HCT116 (cell line): ENCODE results near the gene LACTB. TPM values are rescaled to one million over a fixed set of nuclear protein-coding genes. Genes with fewer than 3 reads are reported as not detected.

Experiments used
- ATAC-seq: fragments of 200-7000 bp; cut with Tn5 transposase; 2 replicates; pipeline ENCODE4 v1.9.1; 2020; ENCODE audit warnings: mild to moderate bottlenecking, moderate library complexity
- BruUV-seq: library from RNA; stranded (reverse); fragments of 400-500 nt; replicated peaks from 2 replicates; lab custom pipeline; 2021; lab: Mats Ljungman, UMichigan
- CTCF ChIA-PET: fragments of 300-600 bp; sonication (Branson Sonifier 250); formaldehyde crosslinking; loops from one replicate; lab custom pipeline; 2021; ENCODE audit warnings: antibody characterized with exemption; lab: Charles Lee
- POLR2A ChIA-PET: fragments of 300-600, 350-600 bp; sonication (Branson Sonifier 250); formaldehyde crosslinking; loops from one replicate; lab custom pipeline; 2021; ENCODE audit warnings: antibody characterized with exemption; lab: Charles Lee
- RAD21 ChIA-PET, 2 experiments: fragments of 300-600 bp; sonication (Branson Sonifier 250); formaldehyde crosslinking; loops; one replicate each; lab custom pipeline; 2023; ENCODE audit warnings: low total read pairs in 2 of 2; ENCODE audit not compliant: uncharacterized antibody in 2 of 2, unreplicated experiment in 2 of 2, low non-redundant PET in 1 of 2; lab: Charles Lee
- DNase-seq: peaks from one replicate; pipeline ENCODE4 v3.0.0-alpha.2; 2010; ENCODE audit warnings: low read depth, low spot score
- H2AFZ ChIP-seq: fragments of 200-600 bp; shearing (Covaris generic), sonication (generic); 2 replicates; pipeline ENCODE4 v1.6.1; 2017; ENCODE audit warnings: low read depth, mixed run types, mixed read lengths, antibody characterized with exemption, low read length; ENCODE audit not compliant: poor library complexity, severe bottlenecking
- H3K27ac ChIP-seq: 2 replicates; pipeline ENCODE4 v1.5.1; 2012; ENCODE audit warnings: low read depth, low read length
- H3K27me3 ChIP-seq: fragments of 200-600 bp; sonication (generic); 2 replicates; pipeline ENCODE4 v1.6.1; 2016; ENCODE audit warnings: mixed run types, low read length, mixed read lengths; ENCODE audit not compliant: insufficient read depth
- H3K36me3 ChIP-seq, 2 experiments: fragments of 200-500 bp in 1 of 2; fragments of 200-600 bp in 1 of 2; sonication (Bioruptor generic) in 1 of 2; sonication (generic) in 1 of 2; 2 replicates each; pipeline versions ENCODE4 v1.5.1 to v1.6.1; 2014 to 2016; ENCODE audit warnings: low read length in 2 of 2, inconsistent platforms in 1 of 2, mixed read lengths in 1 of 2, mixed run types in 1 of 2; ENCODE audit not compliant: insufficient read depth in 2 of 2, control insufficient read depth in 1 of 2
- H3K4me1 ChIP-seq, 2 experiments: fragments of 200-600 bp in 1 of 2; sonication (generic) in 1 of 2; 2 replicates each; pipeline versions ENCODE4 v1.5.1 to v1.6.1; 2012 to 2017; ENCODE audit warnings: low read length in 2 of 2, inconsistent platforms in 1 of 2, mild to moderate bottlenecking in 1 of 2, mixed read lengths in 1 of 2, mixed run types in 1 of 2, moderate library complexity in 1 of 2; ENCODE audit not compliant: insufficient read depth in 2 of 2, control insufficient read depth in 1 of 2
- H3K4me2 ChIP-seq: fragments of 200-600 bp; sonication (generic); 2 replicates; pipeline ENCODE4 v1.6.1; 2017; ENCODE audit warnings: mixed run types, low read length, mixed read lengths
- H3K4me3 ChIP-seq, 2 experiments: fragments of 200-600 bp in 1 of 2; sonication (generic) in 1 of 2; replicated peaks in 1 of 2; 2 replicates each; pipeline ENCODE4 v1.5.1; 2011 to 2016; ENCODE audit warnings: low read length in 2 of 2, control low read depth in 1 of 2, low read depth in 1 of 2, mild to moderate bottlenecking in 1 of 2, mixed read lengths in 1 of 2, mixed run types in 1 of 2
- H3K79me2 ChIP-seq: fragments of 200-600 bp; sonication (generic); 2 replicates; pipeline ENCODE4 v1.6.1; 2017; ENCODE audit warnings: mild to moderate bottlenecking, mixed run types, low read length, moderate library complexity, mixed read lengths; ENCODE audit not compliant: insufficient read depth
- H3K9ac ChIP-seq: fragments of 200-600 bp; sonication (generic); 2 replicates; pipeline ENCODE4 v1.6.1; 2016; ENCODE audit warnings: low read length, mixed read lengths
- H3K9me2 ChIP-seq: fragments of 200-600 bp; sonication (generic), shearing (Covaris generic); 2 replicates; pipeline ENCODE4 v1.6.1; 2017; ENCODE audit warnings: mixed run types, mild to moderate bottlenecking, moderate library complexity; ENCODE audit not compliant: insufficient read depth
- H3K9me3 ChIP-seq, 2 experiments: fragments of 200-500 bp in 1 of 2; fragments of 200-600 bp in 1 of 2; sonication (Bioruptor generic) in 1 of 2; sonication (generic) in 1 of 2; 2 replicates each; pipeline ENCODE4 v1.6.1; 2014 to 2017; ENCODE audit warnings: low read length in 2 of 2, mixed read lengths in 2 of 2, inconsistent platforms in 1 of 2, low read depth in 1 of 2, mild to moderate bottlenecking in 1 of 2, mixed run types in 1 of 2, moderate library complexity in 1 of 2; ENCODE audit not compliant: control insufficient read depth in 1 of 2, insufficient read depth in 1 of 2
- H4K20me1 ChIP-seq: fragments of 200-600 bp; sonication (generic), shearing (Covaris generic); 2 replicates; pipeline ENCODE4 v1.6.1; 2017; ENCODE audit warnings: mixed run types, mild to moderate bottlenecking, moderate library complexity; ENCODE audit not compliant: insufficient read depth
- CBX3 ChIP-seq: IDR thresholded peaks from 2 replicates; pipeline ENCODE4 v1.6.1; 2012; ENCODE audit warnings: low read depth
- CEBPB ChIP-seq: IDR thresholded peaks from 2 replicates; pipeline ENCODE4 v1.6.1; 2012; ENCODE audit warnings: low read depth
- EGR1 ChIP-seq: IDR thresholded peaks from 2 replicates; pipeline ENCODE4 v1.6.1; 2012; ENCODE audit warnings: low read depth
- EZH2phosphoT487 ChIP-seq: fragments of 200-600 bp; IDR thresholded peaks from 2 replicates; pipeline ENCODE4 v1.6.1; 2018; ENCODE audit warnings: antibody characterized with exemption, borderline replicate concordance
- FOSL1 ChIP-seq: IDR thresholded peaks from 2 replicates; pipeline ENCODE4 v1.6.1; 2012; ENCODE audit warnings: low read depth
- JUND ChIP-seq: IDR thresholded peaks from 2 replicates; pipeline ENCODE4 v1.6.1; 2012
- RAD21 ChIP-seq: IDR thresholded peaks from 2 replicates; pipeline ENCODE4 v1.6.1; 2012; ENCODE audit warnings: low read depth, mild to moderate bottlenecking
- SIN3A ChIP-seq: IDR thresholded peaks from 2 replicates; pipeline ENCODE4 v1.6.1; 2012; ENCODE audit warnings: low read depth
- SRF ChIP-seq: IDR thresholded peaks from 2 replicates; pipeline ENCODE4 v1.6.1; 2012; ENCODE audit warnings: low read depth
- ZFX ChIP-seq: fragments of 450-650 bp; IDR thresholded peaks from 2 replicates; pipeline ENCODE4 v1.6.1; 2017
- ZNF274 ChIP-seq: fragments of 200-500 bp; sonication (Bioruptor generic); IDR thresholded peaks from 2 replicates; pipeline ENCODE4 v1.6.1; 2014; ENCODE audit warnings: mild to moderate bottlenecking, low read depth, low read length, inconsistent platforms
- intact Hi-C: fragments of 100-400 bp; cut with micrococcal nuclease; formaldehyde crosslinking; loops from 2 replicates; pipeline ENCODE4 v1.10.0; 2022
- total RNA-seq: library from RNA; stranded (reverse); gene quantifications from one replicate; pipeline ENCODE4 v1.2.1, GENCODE V29; 2021; ENCODE audit not compliant: unreplicated experiment
- TF ChIP-seq, protein P1 (sequence below): IDR thresholded peaks from 2 replicates; pipeline ENCODE4 v1.6.1; 2012
- TF ChIP-seq, protein P2 (sequence below): IDR thresholded peaks from 2 replicates; pipeline ENCODE4 v1.6.1; 2012; ENCODE audit warnings: low read depth
- TF ChIP-seq, protein P3 (sequence below), 3 experiments: fragments of 200-600 bp in 1 of 3; sonication (generic) in 1 of 3; IDR thresholded peaks in 2 of 3; conservative IDR thresholded peaks in 1 of 3; 2 replicates each; pipeline ENCODE4 v1.5.1; 2012 to 2017; ENCODE audit warnings: low read depth in 2 of 3, low read length in 2 of 3, antibody characterized with exemption in 1 of 3, borderline replicate concordance in 1 of 3, control low read depth in 1 of 3, mild to moderate bottlenecking in 1 of 3, mixed read lengths in 1 of 3, mixed run types in 1 of 3, moderate library complexity in 1 of 3; ENCODE audit not compliant: insufficient read depth in 1 of 3

Gene LACTB
- total RNA-seq, 1 experiment from 2014 or later = 7.6 TPM

DNA sequence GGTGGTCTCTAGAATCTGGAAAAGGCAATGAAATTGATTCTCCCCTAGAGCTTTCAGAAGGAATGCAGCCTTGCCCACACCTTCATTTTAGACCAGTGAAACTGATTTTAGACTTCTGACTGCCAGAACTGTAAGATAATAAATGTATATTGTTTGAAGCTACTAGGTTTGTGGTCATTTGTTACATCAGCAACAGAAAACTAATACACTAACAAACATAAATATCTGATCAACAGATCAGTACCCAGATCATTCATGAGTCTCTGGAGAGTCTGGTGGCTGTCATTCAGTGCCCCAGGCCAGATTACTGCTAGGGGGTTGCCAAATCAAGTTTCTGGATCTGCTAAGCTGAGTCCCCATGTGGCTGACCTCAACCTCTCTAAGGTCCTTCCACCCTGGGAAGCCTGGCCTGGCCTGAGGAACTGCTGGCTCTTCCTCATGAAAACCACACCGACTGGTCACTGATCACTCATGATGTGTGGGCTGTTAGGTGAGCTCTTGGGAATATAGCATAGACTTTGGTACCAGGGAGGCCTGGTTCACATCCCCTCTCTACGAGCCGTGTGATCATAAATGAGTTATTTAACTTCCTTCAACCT is 11.1 kb upstream of the LACTB start:
- ChIA-PET CTCF (interaction anchor here (0.5 kb wide), 1 partner anchor 48 kb away, joined by 3 read pairs; no protein-coding TSS in a partner anchor), RAD21 (no interaction called here), POLR2A (no interaction called here)
- Histone ChIP-seq H3K9me2 (no peaks in the 10 kb centered on the region), H3K9ac (no peak overlapping the region), H2AFZ (no peak overlapping the region), H3K36me3 (no peaks in the 10 kb centered on the region), H3K9me3 (0 out of 4 replicates have a peak, but pooled peaks cover 0 to 2% of the 10 kb centered on the region in 2 experiments), H3K79me2 (no peaks in the 10 kb centered on the region), H4K20me1 (no peaks in the 10 kb centered on the region), H3K4me3 (no peak overlapping the region), H3K27ac (no peak overlapping the region)
- ATAC-seq = no peak
- no peak for DNase-seq
- BruUV-seq = no TSS peak
- no peak for TF ChIP-seq JUND
- TF ChIP-seq EZH2phosphoT487 = no peak
- TF ChIP-seq SRF = no peak
- TF ChIP-seq FOSL1 = no peak
- TF ChIP-seq SIN3A = no peak
- TF ChIP-seq EGR1 = no peak
- no peak for TF ChIP-seq RAD21
- TF ChIP-seq, protein P1, sequence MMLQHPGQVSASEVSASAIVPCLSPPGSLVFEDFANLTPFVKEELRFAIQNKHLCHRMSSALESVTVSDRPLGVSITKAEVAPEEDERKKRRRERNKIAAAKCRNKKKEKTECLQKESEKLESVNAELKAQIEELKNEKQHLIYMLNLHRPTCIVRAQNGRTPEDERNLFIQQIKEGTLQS = no peak
- TF ChIP-seq, protein P2, sequence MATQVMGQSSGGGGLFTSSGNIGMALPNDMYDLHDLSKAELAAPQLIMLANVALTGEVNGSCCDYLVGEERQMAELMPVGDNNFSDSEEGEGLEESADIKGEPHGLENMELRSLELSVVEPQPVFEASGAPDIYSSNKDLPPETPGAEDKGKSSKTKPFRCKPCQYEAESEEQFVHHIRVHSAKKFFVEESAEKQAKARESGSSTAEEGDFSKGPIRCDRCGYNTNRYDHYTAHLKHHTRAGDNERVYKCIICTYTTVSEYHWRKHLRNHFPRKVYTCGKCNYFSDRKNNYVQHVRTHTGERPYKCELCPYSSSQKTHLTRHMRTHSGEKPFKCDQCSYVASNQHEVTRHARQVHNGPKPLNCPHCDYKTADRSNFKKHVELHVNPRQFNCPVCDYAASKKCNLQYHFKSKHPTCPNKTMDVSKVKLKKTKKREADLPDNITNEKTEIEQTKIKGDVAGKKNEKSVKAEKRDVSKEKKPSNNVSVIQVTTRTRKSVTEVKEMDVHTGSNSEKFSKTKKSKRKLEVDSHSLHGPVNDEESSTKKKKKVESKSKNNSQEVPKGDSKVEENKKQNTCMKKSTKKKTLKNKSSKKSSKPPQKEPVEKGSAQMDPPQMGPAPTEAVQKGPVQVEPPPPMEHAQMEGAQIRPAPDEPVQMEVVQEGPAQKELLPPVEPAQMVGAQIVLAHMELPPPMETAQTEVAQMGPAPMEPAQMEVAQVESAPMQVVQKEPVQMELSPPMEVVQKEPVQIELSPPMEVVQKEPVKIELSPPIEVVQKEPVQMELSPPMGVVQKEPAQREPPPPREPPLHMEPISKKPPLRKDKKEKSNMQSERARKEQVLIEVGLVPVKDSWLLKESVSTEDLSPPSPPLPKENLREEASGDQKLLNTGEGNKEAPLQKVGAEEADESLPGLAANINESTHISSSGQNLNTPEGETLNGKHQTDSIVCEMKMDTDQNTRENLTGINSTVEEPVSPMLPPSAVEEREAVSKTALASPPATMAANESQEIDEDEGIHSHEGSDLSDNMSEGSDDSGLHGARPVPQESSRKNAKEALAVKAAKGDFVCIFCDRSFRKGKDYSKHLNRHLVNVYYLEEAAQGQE = no peak
- TF ChIP-seq ZFX = no peak
- TF ChIP-seq, protein P3, sequence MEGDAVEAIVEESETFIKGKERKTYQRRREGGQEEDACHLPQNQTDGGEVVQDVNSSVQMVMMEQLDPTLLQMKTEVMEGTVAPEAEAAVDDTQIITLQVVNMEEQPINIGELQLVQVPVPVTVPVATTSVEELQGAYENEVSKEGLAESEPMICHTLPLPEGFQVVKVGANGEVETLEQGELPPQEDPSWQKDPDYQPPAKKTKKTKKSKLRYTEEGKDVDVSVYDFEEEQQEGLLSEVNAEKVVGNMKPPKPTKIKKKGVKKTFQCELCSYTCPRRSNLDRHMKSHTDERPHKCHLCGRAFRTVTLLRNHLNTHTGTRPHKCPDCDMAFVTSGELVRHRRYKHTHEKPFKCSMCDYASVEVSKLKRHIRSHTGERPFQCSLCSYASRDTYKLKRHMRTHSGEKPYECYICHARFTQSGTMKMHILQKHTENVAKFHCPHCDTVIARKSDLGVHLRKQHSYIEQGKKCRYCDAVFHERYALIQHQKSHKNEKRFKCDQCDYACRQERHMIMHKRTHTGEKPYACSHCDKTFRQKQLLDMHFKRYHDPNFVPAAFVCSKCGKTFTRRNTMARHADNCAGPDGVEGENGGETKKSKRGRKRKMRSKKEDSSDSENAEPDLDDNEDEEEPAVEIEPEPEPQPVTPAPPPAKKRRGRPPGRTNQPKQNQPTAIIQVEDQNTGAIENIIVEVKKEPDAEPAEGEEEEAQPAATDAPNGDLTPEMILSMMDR (IDR thresholded peaks at IDR 0.05 in 2 of 3, conservative IDR thresholded peaks at IDR 0.05 in 1 of 3; ENCODE audit: borderline replicate concordance in 1 of 3, insufficient read depth in 1 of 3, low read depth in 2 of 3, low read length in 2 of 3) = no peak
- no peak for TF ChIP-seq CBX3
- no peak for TF ChIP-seq ZNF274
- TF ChIP-seq CEBPB = no peak
- TF ChIP-seq, all 23 proteins: peak for 0
- intact Hi-C loops = no loop called here
- Histone ChIP-seq H3K27me3 (no peaks in the 10 kb centered on the region), H3K4me1 (peaks cover 10 to 16% of the 10 kb centered on the region in 2 experiments), H3K4me2 (no peak overlapping the region)
